OCI-LY7 (cell line): ENCODE measurements around the gene FBRSL1. TPM values are rescaled to one million over a fixed set of nuclear protein-coding genes. Genes with fewer than 3 reads are reported as not detected.

Experiments used
- BruUV-seq: library from RNA; stranded (reverse); fragments of 400-500 nt; replicated peaks from 2 replicates; lab custom pipeline; 2021; lab: Mats Ljungman, UMichigan
- CTCF ChIA-PET: fragments of 300-600 bp; sonication (Branson Sonifier 250); formaldehyde crosslinking; loops from one replicate; lab custom pipeline; 2022; ENCODE audit warnings: antibody characterized with exemption; ENCODE audit not compliant: unreplicated experiment; lab: Charles Lee
- POLR2A ChIA-PET: fragments of 300-600 bp; sonication (Branson Sonifier 250); formaldehyde crosslinking; loops from one replicate; lab custom pipeline; 2022; ENCODE audit warnings: antibody characterized with exemption; lab: Charles Lee
- DNase-seq: peaks from one replicate; pipeline ENCODE4 v3.0.0-alpha.2; 2015; ENCODE audit warnings: low spot score
- H2AFZ ChIP-seq: fragments of 200-600 bp; sonication (generic), shearing (Covaris generic); 2 replicates; pipeline ENCODE4 v1.6.1; 2014; ENCODE audit warnings: mild to moderate bottlenecking, antibody characterized with exemption, low read length, moderate library complexity
- H3K27ac ChIP-seq: fragments of 200-600 bp; sonication (generic); 2 replicates; pipeline ENCODE4 v1.5.1; 2014; ENCODE audit warnings: mixed run types, low read depth, mild to moderate bottlenecking, moderate library complexity, low read length, inconsistent platforms; ENCODE audit not compliant: poor library complexity, severe bottlenecking
- H3K36me3 ChIP-seq: fragments of 200-600 bp; sonication (generic); 2 replicates; pipeline ENCODE4 v1.6.1; 2014; ENCODE audit warnings: mild to moderate bottlenecking, antibody characterized with exemption, low read length, moderate library complexity, mixed read lengths; ENCODE audit not compliant: insufficient read depth
- H3K4me1 ChIP-seq: fragments of 200-600 bp; sonication (generic); 2 replicates; pipeline ENCODE4 v1.5.1; 2014; ENCODE audit warnings: mild to moderate bottlenecking, low read length; ENCODE audit not compliant: insufficient read depth, poor library complexity, severe bottlenecking
- H3K4me2 ChIP-seq: fragments of 200-600 bp; sonication (generic); 2 replicates; pipeline ENCODE4 v1.6.1; 2014; ENCODE audit warnings: mild to moderate bottlenecking, low read length
- H3K4me3 ChIP-seq: fragments of 200-600 bp; sonication (generic); 2 replicates; pipeline ENCODE4 v1.5.1; 2014; ENCODE audit warnings: mild to moderate bottlenecking, low read depth, low read length; ENCODE audit not compliant: poor library complexity, severe bottlenecking
- H3K79me2 ChIP-seq: fragments of 200-600 bp; sonication (generic); 2 replicates; pipeline ENCODE4 v1.6.1; 2016; ENCODE audit warnings: low read depth, mild to moderate bottlenecking, low read length, moderate library complexity, mixed read lengths; ENCODE audit not compliant: insufficient read depth
- H3K9me2 ChIP-seq: fragments of 200-600 bp; sonication (generic); 2 replicates; pipeline ENCODE4 v1.6.1; 2016; ENCODE audit warnings: mild to moderate bottlenecking, low read length, mixed read lengths; ENCODE audit not compliant: insufficient read depth
- H3K9me3 ChIP-seq: fragments of 200-600 bp; sonication (generic); 2 replicates; pipeline ENCODE4 v1.6.1; 2014; ENCODE audit warnings: mild to moderate bottlenecking, mixed run types, low read length, mixed read lengths
- H4K20me1 ChIP-seq: fragments of 200-600 bp; sonication (generic); 2 replicates; pipeline ENCODE4 v1.6.1; 2014; ENCODE audit warnings: mild to moderate bottlenecking, antibody characterized with exemption, low read length, moderate library complexity, mixed read lengths; ENCODE audit not compliant: insufficient read depth
- EZH2phosphoT487 ChIP-seq: fragments of 200-600 bp; sonication (generic); IDR thresholded peaks from 2 replicates; pipeline ENCODE4 v1.6.1; 2018; ENCODE audit warnings: low read depth, borderline replicate concordance, mild to moderate bottlenecking, mixed run types, antibody characterized with exemption, low read length, moderate library complexity, mixed read lengths
- intact Hi-C: fragments of 100-400 bp; cut with micrococcal nuclease; formaldehyde crosslinking; loops from one replicate; pipeline ENCODE4 v1.10.0; 2022; ENCODE audit not compliant: unreplicated experiment
- total RNA-seq, 2 experiments: library from RNA; depleted of rRNA in 1 of 2; stranded (reverse); fragments of >200 nt in 1 of 2; shearing (Covaris generic) in 1 of 2; gene quantifications; 2 replicates each; pipeline ENCODE4 v1.2.3, GENCODE V29; 2014 to 2022
- TF ChIP-seq, protein P1 (sequence below): fragments of 200-600 bp; sonication (generic); conservative IDR thresholded peaks from 2 replicates; pipeline ENCODE4 v1.5.1; 2014; ENCODE audit warnings: mild to moderate bottlenecking, antibody characterized with exemption, low read length, moderate library complexity, mixed read lengths

Gene FBRSL1
- total RNA-seq, 2 experiments from 2014 or later = 24.6 to 87.8 TPM

GRCh38 chr12:132478845-132479244 lies 11.1 kb upstream of the FBRSL1 start:
- peaks cover 5% of the 10 kb centered on the region; the same call in 1 of the 2 replicates for H3K9me3 ChIP-seq
- CTCF ChIA-PET = no interaction called here

GRCh38 chr12:132479291-132479690 lies 10.7 kb upstream of the FBRSL1 start:
- BruUV-seq = no TSS peak
- Histone ChIP-seq H3K4me2 (no peak overlapping the region), H3K9me2 (no peaks in the 10 kb centered on the region), H3K79me2 (no peaks in the 10 kb centered on the region), H3K4me3 (no peak overlapping the region), H3K36me3 (no peaks in the 10 kb centered on the region), H3K4me1 (no peaks in the 10 kb centered on the region), H4K20me1 (no peaks in the 10 kb centered on the region), H2AFZ (no peak overlapping the region), H3K9me3 (peaks cover 5% of the 10 kb centered on the region; the same call in 1 of the 2 replicates), H3K27ac (no peak overlapping the region)
- no peak for TF ChIP-seq EZH2phosphoT487
- TF ChIP-seq, protein P1, sequence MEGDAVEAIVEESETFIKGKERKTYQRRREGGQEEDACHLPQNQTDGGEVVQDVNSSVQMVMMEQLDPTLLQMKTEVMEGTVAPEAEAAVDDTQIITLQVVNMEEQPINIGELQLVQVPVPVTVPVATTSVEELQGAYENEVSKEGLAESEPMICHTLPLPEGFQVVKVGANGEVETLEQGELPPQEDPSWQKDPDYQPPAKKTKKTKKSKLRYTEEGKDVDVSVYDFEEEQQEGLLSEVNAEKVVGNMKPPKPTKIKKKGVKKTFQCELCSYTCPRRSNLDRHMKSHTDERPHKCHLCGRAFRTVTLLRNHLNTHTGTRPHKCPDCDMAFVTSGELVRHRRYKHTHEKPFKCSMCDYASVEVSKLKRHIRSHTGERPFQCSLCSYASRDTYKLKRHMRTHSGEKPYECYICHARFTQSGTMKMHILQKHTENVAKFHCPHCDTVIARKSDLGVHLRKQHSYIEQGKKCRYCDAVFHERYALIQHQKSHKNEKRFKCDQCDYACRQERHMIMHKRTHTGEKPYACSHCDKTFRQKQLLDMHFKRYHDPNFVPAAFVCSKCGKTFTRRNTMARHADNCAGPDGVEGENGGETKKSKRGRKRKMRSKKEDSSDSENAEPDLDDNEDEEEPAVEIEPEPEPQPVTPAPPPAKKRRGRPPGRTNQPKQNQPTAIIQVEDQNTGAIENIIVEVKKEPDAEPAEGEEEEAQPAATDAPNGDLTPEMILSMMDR = no peak
- DNase-seq = no peak
- intact Hi-C loops = no loop called here
- POLR2A ChIA-PET = no interaction called here
- CTCF ChIA-PET = no interaction called here

More at GRCh38 chr12:132478845-132479244, 11.1 kb upstream of the FBRSL1 start:
- Histone ChIP-seq H3K9me2 (no peaks in the 10 kb centered on the region), H4K20me1 (no peaks in the 10 kb centered on the region), H3K4me1 (no peaks in the 10 kb centered on the region), H3K4me2 (no peak overlapping the region), H3K4me3 (no peak overlapping the region), H2AFZ (no peak overlapping the region), H3K79me2 (no peaks in the 10 kb centered on the region), H3K36me3 (no peaks in the 10 kb centered on the region), H3K27ac (no peak overlapping the region)
- BruUV-seq = no TSS peak
- POLR2A ChIA-PET = no interaction called here
- no peak for DNase-seq
- TF ChIP-seq EZH2phosphoT487 = no peak
- TF ChIP-seq, protein P1 = peak; percentile 27; the same call in 1 of the 2 replicates
- intact Hi-C loops = no loop called here

GRCh38 chr12:132479938-132480622 lies 9.9 kb upstream of the FBRSL1 start:
- no peaks in the 10 kb centered on the region for H3K79me2 ChIP-seq
- ChIA-PET POLR2A (no interaction called here), CTCF (no interaction called here)
- no peaks in the 10 kb centered on the region for H3K9me2 ChIP-seq
- BruUV-seq = no TSS peak
- H3K27ac ChIP-seq = no peak overlapping the region
- H3K4me2 ChIP-seq = no peak overlapping the region
- no peaks in the 10 kb centered on the region for H4K20me1 ChIP-seq
- H3K4me3 ChIP-seq = no peak overlapping the region
- TF ChIP-seq, protein P1 = no peak
- no peak for TF ChIP-seq EZH2phosphoT487
- H3K9me3 ChIP-seq = peaks cover 5% of the 10 kb centered on the region; the same call in 1 of the 2 replicates
- H3K36me3 ChIP-seq = no peaks in the 10 kb centered on the region
- no peak overlapping the region for H2AFZ ChIP-seq
- intact Hi-C loops = no loop called here
- no peaks in the 10 kb centered on the region for H3K4me1 ChIP-seq
- no peak for DNase-seq
